ENCODE measurements around the gene KRT2. TPM values are rescaled to one million over a fixed set of nuclear protein-coding genes. Genes with fewer than 3 reads are reported as not detected.

The KRT2 gene
- total RNA-seq, 1 donor from 2014 or later, result not detected

Other genes starting within 250 kb of the KRT2 start
- not detected for gene KRT82, start 245.9 kb downstream of the KRT2 start, total RNA-seq
- not detected for gene KRT75, start 217.8 kb downstream of the KRT2 start, total RNA-seq
- gene KRT6B, start 200.1 kb downstream of the KRT2 start, total RNA-seq, result 0.36 TPM
- gene KRT6C, start 178.4 kb downstream of the KRT2 start, total RNA-seq, result 0.39 TPM
- 28.7 TPM for gene KRT6A, start 159.0 kb downstream of the KRT2 start, total RNA-seq
- gene KRT5, start 131.8 kb downstream of the KRT2 start, total RNA-seq, result 388 TPM
- not detected for gene KRT71, start 99.1 kb downstream of the KRT2 start, total RNA-seq
- 0.26 TPM for gene KRT74, start 78.4 kb downstream of the KRT2 start, total RNA-seq
- not detected for gene KRT72, start 50.7 kb downstream of the KRT2 start, total RNA-seq
- not detected for gene KRT73, start 33.7 kb downstream of the KRT2 start, total RNA-seq
- gene KRT1, start 28.2 kb upstream of the KRT2 start, total RNA-seq, result not detected
- gene KRT77, start 51.3 kb upstream of the KRT2 start, total RNA-seq, result not detected
- not detected for gene KRT76, start 125.1 kb upstream of the KRT2 start, total RNA-seq
- gene KRT3, start 143.9 kb upstream of the KRT2 start, total RNA-seq, result not detected
- 0.81 TPM for gene KRT4, start 161.9 kb upstream of the KRT2 start, total RNA-seq
- not detected for gene KRT79, start 182.1 kb upstream of the KRT2 start, total RNA-seq
- not detected for gene KRT78, start 196.8 kb upstream of the KRT2 start, total RNA-seq

Measured in ureter (tissue), 1 donor.